Loucy (cell line): Measurements from ENCODE around the gene DLGAP1.

Experiments used
- H2AFZ ChIP-seq: fragments of 200-600 bp; sonication (generic); 2 replicates; pipeline ENCODE4 v1.6.0; 2016; ENCODE audit warnings: antibody characterized with exemption, mild to moderate bottlenecking, low read length, moderate library complexity
- H3F3A ChIP-seq: fragments of 200-600 bp; 2 replicates; pipeline ENCODE4 v1.6.0; 2016; ENCODE audit warnings: antibody characterized with exemption, low read depth, mild to moderate bottlenecking
- H3K27me3 ChIP-seq: fragments of 200-600 bp; sonication (generic); 2 replicates; pipeline ENCODE4 v1.6.1; 2014; ENCODE audit warnings: low read length, mild to moderate bottlenecking; ENCODE audit not compliant: insufficient read depth, poor library complexity, severe bottlenecking
- H3K36me3 ChIP-seq: fragments of 200-600 bp; sonication (generic); 2 replicates; pipeline ENCODE4 v1.6.1; 2016; ENCODE audit warnings: low read length; ENCODE audit not compliant: insufficient read depth
- H3K4me1 ChIP-seq: fragments of 200-600 bp; sonication (generic); 2 replicates; pipeline ENCODE4 v1.5.1; 2014; ENCODE audit warnings: low read length, mild to moderate bottlenecking; ENCODE audit not compliant: insufficient read depth, poor library complexity, severe bottlenecking
- H3K4me2 ChIP-seq: fragments of 200-600 bp; sonication (generic); 2 replicates; pipeline ENCODE4 v1.6.0; 2014; ENCODE audit warnings: antibody characterized with exemption, low read length, low read depth, mild to moderate bottlenecking; ENCODE audit not compliant: poor library complexity, severe bottlenecking
- H3K4me3 ChIP-seq: fragments of 200-600 bp; sonication (generic); 2 replicates; pipeline ENCODE4 v1.5.1; 2014; ENCODE audit warnings: low read length, mild to moderate bottlenecking, mixed read lengths; ENCODE audit not compliant: poor library complexity, severe bottlenecking
- H3K79me2 ChIP-seq: fragments of 200-600 bp; sonication (generic); 2 replicates; pipeline ENCODE4 v1.6.1; 2014; ENCODE audit warnings: low read length; ENCODE audit not compliant: insufficient read depth
- H3K9ac ChIP-seq: fragments of 200-600 bp; sonication (generic); 2 replicates; pipeline ENCODE4 v1.6.0; 2014; ENCODE audit warnings: mild to moderate bottlenecking, low read depth, low read length, moderate library complexity; ENCODE audit not compliant: poor library complexity, severe bottlenecking
- H3K9me2 ChIP-seq: fragments of 200-600 bp; sonication (generic); replicated peaks from 2 replicates; pipeline ENCODE4 v1.6.1; 2016; ENCODE audit warnings: low read depth, low read length, mixed read lengths
- H3K9me3 ChIP-seq: fragments of 200-600 bp; sonication (generic); 2 replicates; pipeline ENCODE4 v1.6.1; 2014; ENCODE audit warnings: mild to moderate bottlenecking, antibody characterized with exemption, low read length, low read depth; ENCODE audit not compliant: insufficient read depth
- H4K20me1 ChIP-seq: fragments of 200-600 bp; sonication (generic); 2 replicates; pipeline ENCODE4 v1.6.0; 2014; ENCODE audit warnings: antibody characterized with exemption, low read length, mild to moderate bottlenecking; ENCODE audit not compliant: insufficient read depth, poor library complexity, severe bottlenecking
- EZH2phosphoT487 ChIP-seq: fragments of 200-600 bp; IDR thresholded peaks from 2 replicates; pipeline ENCODE4 v1.6.1; 2018; ENCODE audit warnings: antibody characterized with exemption, mild to moderate bottlenecking, moderate library complexity, borderline replicate concordance
- TF ChIP-seq, protein P1 (sequence below): fragments of 200-600 bp; sonication (generic); conservative IDR thresholded peaks from 2 replicates; pipeline ENCODE4 v1.5.1; 2014; ENCODE audit warnings: mild to moderate bottlenecking, antibody characterized with exemption, low read length

The DLGAP1 gene

DNA sequence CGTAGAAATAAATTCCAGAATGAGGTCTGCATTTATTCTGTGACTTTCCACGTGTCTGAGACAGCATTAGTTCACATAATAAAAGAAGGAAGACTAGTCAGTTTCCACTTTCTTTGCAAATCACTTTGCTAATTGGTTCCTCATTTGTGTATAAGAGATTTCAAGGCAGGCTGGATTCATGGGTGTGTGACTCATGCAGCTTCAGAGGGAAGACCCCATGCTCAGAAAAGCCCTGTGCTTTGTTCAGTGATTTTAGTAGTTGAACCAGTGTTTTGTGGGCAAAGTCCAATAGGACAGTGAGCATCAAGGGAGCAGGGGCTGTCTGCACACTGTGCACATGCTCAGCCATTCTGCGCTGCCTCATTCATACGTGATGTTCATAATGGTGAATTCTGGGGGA, 297.8 kb downstream of the DLGAP1 start:
- Histone ChIP-seq H3K9ac (no peak overlapping the region), H3K4me3 (no peak overlapping the region), H3K79me2 (no peaks in the 10 kb centered on the region), H3K4me2 (no peak overlapping the region), H3K36me3 (no peaks in the 10 kb centered on the region), H3K9me2 (no peaks in the 10 kb centered on the region), H4K20me1 (no peaks in the 10 kb centered on the region), H3K9me3 (no peaks in the 10 kb centered on the region), H3K4me1 (no peaks in the 10 kb centered on the region), H3K27me3 (no peaks in the 10 kb centered on the region), H3F3A (no peaks in the 10 kb centered on the region), H2AFZ (no peak overlapping the region)
- TF ChIP-seq EZH2phosphoT487 = no peak
- TF ChIP-seq, protein P1, sequence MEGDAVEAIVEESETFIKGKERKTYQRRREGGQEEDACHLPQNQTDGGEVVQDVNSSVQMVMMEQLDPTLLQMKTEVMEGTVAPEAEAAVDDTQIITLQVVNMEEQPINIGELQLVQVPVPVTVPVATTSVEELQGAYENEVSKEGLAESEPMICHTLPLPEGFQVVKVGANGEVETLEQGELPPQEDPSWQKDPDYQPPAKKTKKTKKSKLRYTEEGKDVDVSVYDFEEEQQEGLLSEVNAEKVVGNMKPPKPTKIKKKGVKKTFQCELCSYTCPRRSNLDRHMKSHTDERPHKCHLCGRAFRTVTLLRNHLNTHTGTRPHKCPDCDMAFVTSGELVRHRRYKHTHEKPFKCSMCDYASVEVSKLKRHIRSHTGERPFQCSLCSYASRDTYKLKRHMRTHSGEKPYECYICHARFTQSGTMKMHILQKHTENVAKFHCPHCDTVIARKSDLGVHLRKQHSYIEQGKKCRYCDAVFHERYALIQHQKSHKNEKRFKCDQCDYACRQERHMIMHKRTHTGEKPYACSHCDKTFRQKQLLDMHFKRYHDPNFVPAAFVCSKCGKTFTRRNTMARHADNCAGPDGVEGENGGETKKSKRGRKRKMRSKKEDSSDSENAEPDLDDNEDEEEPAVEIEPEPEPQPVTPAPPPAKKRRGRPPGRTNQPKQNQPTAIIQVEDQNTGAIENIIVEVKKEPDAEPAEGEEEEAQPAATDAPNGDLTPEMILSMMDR = no peak

DNA sequence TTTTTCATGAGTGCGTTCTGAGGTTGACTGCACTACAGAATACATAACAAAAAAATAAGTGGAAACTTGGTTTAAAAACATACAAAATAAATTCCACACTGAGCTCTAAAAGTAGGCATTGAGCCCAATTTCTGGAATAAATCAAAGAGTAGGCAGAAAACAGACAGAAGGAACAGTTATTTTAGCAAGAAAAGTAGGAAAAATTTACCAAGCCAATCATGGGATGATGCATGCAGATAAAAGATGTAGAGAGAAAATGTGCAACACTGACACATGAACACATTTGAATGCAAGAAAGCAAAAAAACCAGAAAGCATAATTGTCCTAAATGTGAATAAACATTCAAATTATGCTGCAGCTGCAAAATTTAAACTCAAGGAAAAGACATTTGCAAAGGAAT, 308.3 kb downstream of the DLGAP1 start:
- H2AFZ ChIP-seq = no peak overlapping the region
- no peaks in the 10 kb centered on the region for H3K9me2 ChIP-seq
- no peak overlapping the region for H3K4me3 ChIP-seq
- H3K36me3 ChIP-seq = no peaks in the 10 kb centered on the region
- no peaks in the 10 kb centered on the region for H4K20me1 ChIP-seq
- no peak overlapping the region for H3K4me2 ChIP-seq
- no peaks in the 10 kb centered on the region for H3K27me3 ChIP-seq
- TF ChIP-seq, protein P1 = no peak
- no peak for TF ChIP-seq EZH2phosphoT487
- H3K9ac ChIP-seq = no peak overlapping the region
- no peaks in the 10 kb centered on the region for H3K4me1 ChIP-seq
- no peaks in the 10 kb centered on the region for H3K9me3 ChIP-seq
- H3K79me2 ChIP-seq = no peaks in the 10 kb centered on the region
- no peaks in the 10 kb centered on the region for H3F3A ChIP-seq

- Histone ChIP-seq H2AFZ (no peak overlapping the region), H3K9me2 (no peaks in the 10 kb centered on the region)
These were observed 310.9 kb downstream of the DLGAP1 start for GRCh38 chr18:4144201-4144600.

More at GRCh38 chr18:4144201-4144600, 310.9 kb downstream of the DLGAP1 start:
- Histone ChIP-seq H3K4me3 (no peak overlapping the region), H3K9me3 (peaks cover 4% of the 10 kb centered on the region; the same call in 1 of the 2 replicates), H3K27me3 (no peaks in the 10 kb centered on the region), H4K20me1 (no peaks in the 10 kb centered on the region), H3K9ac (no peak overlapping the region), H3K4me2 (no peak overlapping the region), H3K36me3 (no peaks in the 10 kb centered on the region), H3K4me1 (no peaks in the 10 kb centered on the region), H3K79me2 (no peaks in the 10 kb centered on the region), H3F3A (no peaks in the 10 kb centered on the region)
- TF ChIP-seq EZH2phosphoT487 = no peak
- TF ChIP-seq, protein P1 = no peak
